OCI-LY1 (cell line): ENCODE data around the gene TEC.

ENCODE experiments used
- CTCF ChIP-seq: fragments of 200-600 bp; sonication (generic), shearing (Covaris generic); IDR thresholded peaks from 2 replicates; pipeline ENCODE4 v1.5.1; 2017; ENCODE audit warnings: mild to moderate bottlenecking, antibody characterized with exemption, low read length, moderate library complexity, mixed read lengths
- EZH2 ChIP-seq: fragments of 200-600 bp; sonication (generic), shearing (Covaris generic); IDR thresholded peaks from 2 replicates; pipeline ENCODE4 v1.8.0; 2017; ENCODE audit warnings: borderline replicate concordance, mixed run types, mild to moderate bottlenecking, antibody characterized with exemption, low read length, moderate library complexity, mixed read lengths

DNA sequence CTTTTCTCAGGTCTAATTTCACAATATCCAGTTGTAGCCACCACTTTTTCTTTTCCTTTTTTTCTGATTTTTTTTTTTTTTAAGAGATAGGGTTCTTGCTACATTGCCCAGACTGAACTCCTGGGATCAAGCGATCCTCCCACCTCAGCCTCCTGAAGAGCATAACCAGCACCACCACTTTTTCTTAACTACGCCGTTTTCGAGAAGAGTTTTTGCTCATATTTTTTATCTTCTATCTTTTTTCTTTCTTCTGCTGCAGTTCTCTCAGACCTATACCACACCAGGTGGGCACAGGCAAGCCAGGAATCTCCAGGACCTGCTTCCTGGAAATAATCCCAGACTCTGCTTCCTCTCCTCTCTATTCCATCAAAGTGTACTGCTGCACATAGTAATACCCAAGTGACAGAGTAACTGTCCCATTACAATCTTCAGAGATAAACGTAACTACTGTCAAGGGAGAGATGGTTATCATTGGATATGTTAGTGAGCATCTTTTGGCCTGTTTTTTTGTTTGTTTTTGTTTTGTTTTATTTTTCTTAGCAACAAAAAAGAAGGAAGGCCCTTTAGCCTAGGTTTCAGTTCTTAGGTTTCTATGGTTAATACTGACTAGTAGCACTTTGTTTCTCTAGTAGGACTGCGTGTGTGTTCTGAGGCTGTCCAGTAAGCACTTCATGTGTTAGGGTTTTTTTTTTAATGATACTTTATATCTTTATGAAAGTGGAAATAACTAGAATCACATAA is 76.4 kb downstream of the TEC start:
- TF ChIP-seq EZH2: no peak
- TF ChIP-seq CTCF: no peak
